ENCODE results near the gene FAM32A. TPM values are rescaled to one million over a fixed set of nuclear protein-coding genes. Genes with fewer than 3 reads are reported as not detected.

Gene FAM32A
- 18.0 and 19.0 TPM in 2 replicates for total RNA-seq (2013; cell fraction: nucleolus; rRNA removed)
- 66.3 and 66.8 TPM in 2 replicates for total RNA-seq (2014; rRNA removed)
- 63.7 and 71.4 TPM in 2 replicates for total RNA-seq (2014; rRNA removed; fragmentation: Illumina TruSeq; extraction: Trizol)
- total RNA-seq (2021): 43.2 and 46.1 TPM in 2 replicates
- polyA plus RNA-seq (2011; ENCODE audit: low read depth): 40.7 TPM
- polyA plus RNA-seq (2011; rRNA removed): 104 TPM in 2 replicates
- polyA plus RNA-seq (2011; cell fraction: cytosol; rRNA removed): 95.9 and 106 TPM in 2 replicates
- 66.1 and 66.2 TPM in 2 replicates for polyA plus RNA-seq (2011; cell fraction: nucleus; rRNA removed)
- polyA plus RNA-seq (2012): 42.9 and 44.6 TPM in 2 replicates
- 52.0 and 72.3 TPM in 2 replicates for polyA plus RNA-seq (2014; fragmentation: Illumina TruSeq; extraction: Trizol)
- polyA plus RNA-seq (2014; fragmentation: Nextera tagmentation; extraction: Ambion mirVana): 10 to 100 TPM; 33.3 to 43.0 TPM
- 74.4 and 75.3 TPM in 2 replicates for polyA plus RNA-seq (2014; rRNA removed)
- 100 to 1,000 TPM in 1 of 2 experiments, 10 to 100 TPM in 1; 97.2 to 116 TPM for polyA plus RNA-seq (2016; fragmentation: Nextera tagmentation; extraction: Ambion mirVana)
- polyA minus RNA-seq (2011; rRNA and poly(A)+ RNA removed): 38.4 and 40.3 TPM in 2 replicates
- polyA minus RNA-seq (2011; cell fraction: cytosol; rRNA and poly(A)+ RNA removed): 15.2 and 15.9 TPM in 2 replicates
- 7.7 and 12.0 TPM in 2 replicates for polyA minus RNA-seq (2011; cell fraction: nucleus; rRNA and poly(A)+ RNA removed)
- percentile 81 among the genes with signal in this experiment for Bru-seq, nascent RNA
- BruChase-seq, experiment 1, labeled RNA remaining after a 6-hour chase: percentile 84 among the genes with signal in this experiment
- BruChase-seq, experiment 2, labeled RNA remaining after a 2-hour chase: percentile 91 among the genes with signal in this experiment
- long read RNA-seq, experiment 1, transcript FAM32A-204 (3 exons, 798 nt): minor isoform, 5 of 135 reads
- long read RNA-seq, experiment 1, transcript FAM32A-201 (4 exons, 1,455 nt): major isoform, 121 of 135 reads
- long read RNA-seq, experiment 1, transcript FAM32A-205 (3 exons, 1,168 nt): minor isoform, 8 of 135 reads
- long read RNA-seq, experiment 1, partial matches to known transcripts: 0 of 135 reads
- long read RNA-seq, experiment 1, other reads (novel, unspliced or antisense): 1 of 135 reads
- long read RNA-seq, experiment 2, transcript FAM32A-204 (3 exons, 798 nt): minor isoform, 11 of 587 reads
- long read RNA-seq, experiment 2, transcript FAM32A-205 (3 exons, 1,168 nt): minor isoform, 39 of 587 reads
- long read RNA-seq, experiment 2, transcript FAM32A-201 (4 exons, 1,455 nt): major isoform, 519 of 587 reads
- long read RNA-seq, experiment 2, partial matches to known transcripts: 8 of 587 reads
- long read RNA-seq, experiment 2, other reads (novel, unspliced or antisense): 10 of 587 reads

- Histone ChIP-seq H3K4me1 (ENCODE audit: control insufficient read depth, insufficient read depth, low read length) (peaks cover 2% of the 10 kb centered on the region; the same call in 1 of the 2 replicates), H3K9me3 (replicated peaks; ENCODE audit: control insufficient read depth, insufficient read depth, low read length) (no peaks in the 10 kb centered on the region), H3K27me3 (replicated peaks in 1 of 2; ENCODE audit: control insufficient read depth in 2 of 2, insufficient read depth in 2 of 2, low read length in 1 of 2) (no peaks in the 10 kb centered on the region), H3K36me3 (ENCODE audit: control insufficient read depth in 2 of 2, insufficient read depth in 2 of 2, low read length in 1 of 2) (peaks cover 2 to 8% of the 10 kb centered on the region in 2 experiments), H3K9ac (ENCODE audit: control insufficient read depth, insufficient read depth, low read length) (peak within 1 kb of the TSS; percentile 82), H3K27ac (ENCODE audit: control insufficient read depth, insufficient read depth) (peak within 1 kb of the TSS; percentile 70), H2AFZ (ENCODE audit: control insufficient read depth, low read depth, low read length) (peak within 1 kb of the TSS; percentile 84), H3K4me3 (peak within 1 kb of the TSS; percentile 82), H3K79me2 (ENCODE audit: control insufficient read depth, insufficient read depth, low read length) (peaks cover 16% of the 10 kb centered on the region), H3K4me2 (ENCODE audit: control insufficient read depth, insufficient read depth) (peak within 1 kb of the TSS; percentile 68), H4K20me1 (ENCODE audit: control insufficient read depth, insufficient read depth) (no peaks in the 10 kb centered on the region)
- ChIA-PET RAD21 (ENCODE audit: unreplicated experiment) (interaction anchor here (0.5 to 3.9 kb wide), 23 partner anchors 10 to 766 kb away, joined by 3 to 33 read pairs (median 4); partner anchors contain the start of genes AKAP8L, AP1M1, HSH2D and TPM4), SMC1A (ENCODE audit: uncharacterized antibody, unreplicated experiment) (interaction anchor here (0.6 to 3.3 kb wide), 27 partner anchors 9 to 558 kb away, joined by 3 to 34 read pairs (median 4); partner anchors contain the start of genes AP1M1, HSH2D and TPM4), POLR2A (interaction anchor here (0.6 to 2.0 kb wide), 8 partner anchors 9 to 144 kb away, joined by 3 to 12 read pairs (median 6); partner anchors contain the start of genes AP1M1, HSH2D and TPM4), CTCF (interaction anchor here (0.7 to 5.1 kb wide), 33 partner anchors 9 to 1024 kb away, joined by 3 to 61 read pairs (median 4); partner anchors contain the start of genes AP1M1, HSH2D and TPM4)
- FAIRE-seq: peak; percentile 98
- no TSS peak for BruUV-seq (replicated peaks)
- in situ Hi-C loops (cut with MboI): loop anchor here (5.0 kb wide), 2 partner anchors 143 to 558 kb away; no protein-coding TSS in a partner anchor
- ATAC-seq: peak; percentile 94
- under 1% methylated on average over 39 of the region's 39 CpGs for WGBS (ENCODE audit: insufficient coverage, insufficient replicate concordance, low lambda C conversion rate, missing lambda C conversion rate)
- DNase-seq (ENCODE audit: low read depth, low spot score): peak; percentile 98
- intact Hi-C loops (cut with micrococcal nuclease; ENCODE audit: unreplicated experiment): no loop called here
- no peak for TF ChIP-seq MTA3 (IDR thresholded peaks at IDR 0.05; ENCODE audit: borderline replicate concordance, low read length)
- TF ChIP-seq ZNF384 (IDR thresholded peaks at IDR 0.05; ENCODE audit: borderline replicate concordance, low read depth, low read length): no peak
- peak; percentile 82 for TF ChIP-seq RELB (IDR thresholded peaks at IDR 0.05; ENCODE audit: low read depth)
- peak; percentile 55; the same call in 1 of the 2 replicates for TF ChIP-seq PML (IDR thresholded peaks at IDR 0.05; ENCODE audit: low read length)
- peak; percentile 50; the same call in 1 of the 2 replicates for TF ChIP-seq GATAD2B (conservative IDR thresholded peaks at IDR 0.05; ENCODE audit: low read depth)
- no peak for TF ChIP-seq TARDBP (IDR thresholded peaks at IDR 0.05; ENCODE audit: borderline replicate concordance)
- TF ChIP-seq TCF3 (IDR thresholded peaks at IDR 0.05; ENCODE audit: borderline replicate concordance, insufficient read depth, low read depth, low read length): 0 out of 2 replicates have a peak, but pooled peaks have one; percentile 25
- TF ChIP-seq ZNF207 (IDR thresholded peaks at IDR 0.05; ENCODE audit: borderline replicate concordance): no peak
- TF ChIP-seq SMAD5 (IDR thresholded peaks at IDR 0.05; ENCODE audit: low read depth): 0 out of 2 replicates have a peak, but pooled peaks have one; percentile 43
- TF ChIP-seq CREM (IDR thresholded peaks at IDR 0.05; ENCODE audit: low read depth): peak; percentile 69; the same call in 1 of the 2 replicates
- TF ChIP-seq POLR2A (IDR thresholded peaks at IDR 0.05; ENCODE audit: low read depth, low read length): peak; percentile 93
- TF ChIP-seq MLLT1 (IDR thresholded peaks at IDR 0.05): 0 out of 2 replicates have a peak, but pooled peaks have one; percentile 0
- TF ChIP-seq CREB1 (IDR thresholded peaks at IDR 0.05; ENCODE audit: low read depth): peak; percentile 77
- TF ChIP-seq PAX8 (IDR thresholded peaks at IDR 0.05): no peak
- peak; percentile 84 for TF ChIP-seq HCFC1 (IDR thresholded peaks at IDR 0.05; ENCODE audit: low read length)
- peak; percentile 93 for TF ChIP-seq POLR2AphosphoS5 (IDR thresholded peaks at IDR 0.05; ENCODE audit: low read length)
These were observed at the start of gene FAM32A for GRCh38 chr19:16185123-16185767. FAM32A (plus strand) TSS chr19:16185410; CDS start chr19:16185443, 33 bp downstream.
